Ecto neural progenitor cell (in vitro differentiated cells): Measurements from ENCODE around the gene IL22.
"Not testable (repeated sequence)": the region's sequence is repeated elsewhere in the genome, so short reads cannot be mapped to it uniquely, and the experiment has no call there.

Experiments
- DNase-seq: peaks from one replicate; pipeline ENCODE4 v3.0.0-alpha.2; 2018; ENCODE audit warnings: low spot score

The IL22 gene

GRCh38 chr12:68229956-68230355, 23.4 kb downstream of the IL22 start:
- DNase-seq: no peak

GRCh38 chr12:68227356-68227755, 26.0 kb downstream of the IL22 start:
- DNase-seq: no peak

GRCh38 chr12:68225576-68226476, 27.6 kb downstream of the IL22 start, which contains the start of gene IL26:
Gene IL26, minus strand, starts transcription at chr12:68225810. Its CDS starts 54 bp downstream, at chr12:68225756.
- no peak for DNase-seq

GRCh38 chr12:68224613-68225285, 28.7 kb downstream of the IL22 start:
- DNase-seq: no peak

- DNase-seq: peak; percentile 88
These were observed 30.2 kb downstream of the IL22 start for GRCh38 chr12:68223067-68223747.

- no peak for DNase-seq
These were observed 31.1 kb downstream of the IL22 start for GRCh38 chr12:68222326-68222725.

GRCh38 chr12:68221497-68221896, 31.9 kb downstream of the IL22 start:
- DNase-seq: no peak

- no peak for DNase-seq
These were observed 42.5 kb downstream of the IL22 start for GRCh38 chr12:68210875-68211274.

GRCh38 chr12:68209048-68209728, 44.2 kb downstream of the IL22 start:
- not testable (repeated sequence) for DNase-seq

GRCh38 chr12:68207276-68207675, 46.1 kb downstream of the IL22 start:
- DNase-seq: no peak

GRCh38 chr12:68206446-68206845, 47.0 kb downstream of the IL22 start:
- no peak for DNase-seq

GRCh38 chr12:68203460-68203875, 49.9 kb downstream of the IL22 start:
- DNase-seq: no peak

- no peak for DNase-seq
These were observed 52.5 kb downstream of the IL22 start for GRCh38 chr12:68200854-68201253.

GRCh38 chr12:68199127-68199526, 54.3 kb downstream of the IL22 start:
- no peak for DNase-seq

GRCh38 chr12:68198507-68199086, 54.8 kb downstream of the IL22 start:
- DNase-seq: no peak
